ENCODE measurements around the gene PIK3CD. TPM values are rescaled to one million over a fixed set of nuclear protein-coding genes. Genes with fewer than 3 reads are reported as not detected.
A peak's percentile ranks its signal among the peaks of the same experiment; 100 is the strongest.

The PIK3CD gene
- total and polyA plus RNA-seq, 8 donors, result 2.8 to 74.1 (median 5.4) TPM

DNA sequence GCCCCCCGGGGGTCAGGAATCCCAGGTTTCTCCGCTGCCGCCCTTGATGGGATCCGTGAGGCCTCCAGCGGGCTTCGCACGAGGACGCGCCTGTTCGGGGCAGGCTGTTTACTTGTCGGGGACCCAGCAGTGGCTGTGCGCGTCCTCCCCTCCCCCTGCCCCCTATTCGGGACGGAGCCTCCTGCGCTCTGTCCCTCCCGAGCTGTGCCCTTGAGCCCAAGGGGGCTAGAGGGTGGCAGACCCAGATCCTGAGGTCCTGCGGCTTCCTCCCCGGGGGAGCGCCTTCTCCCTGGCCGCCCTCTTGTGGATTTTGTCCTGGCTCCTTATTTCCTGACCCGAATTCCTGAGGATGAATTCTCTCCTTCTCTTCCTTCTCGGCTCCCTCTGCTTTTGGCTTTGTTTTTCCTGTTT is 38.4 kb downstream of the PIK3CD start:
- H3K4me3 ChIP-seq, result peak overlapping the region; percentile 76 to 94 (median 79)
- peaks cover 0 to 10% (median 2%) of the 10 kb centered on the region in 4 donors for H3K36me3 ChIP-seq
- peaks cover 33 to 63% (median 38%) of the 10 kb centered on the region in 4 donors for H3K4me1 ChIP-seq
- intact Hi-C loops (cut with DNase I; ENCODE audit: low total_unique reads), result no loop called here
- TF ChIP-seq EP300 (IDR thresholded peaks at IDR 0.05) (no peak), POLR2AphosphoS5 (IDR thresholded peaks at IDR 0.05) (no peak), CTCF (IDR thresholded peaks at IDR 0.05) (no peak), POLR2A (IDR thresholded peaks at IDR 0.05) (no peak)
- no peaks in the 10 kb centered on the region for H3K9me3 ChIP-seq
- peak; percentile 30 to 71 for DNase-seq
- H3K27ac ChIP-seq, result peak overlapping the region in 4 of 5 donors; percentile 31 to 70 (median 62)
- 2 to 14% (median 7%) methylated on average over 22 to 23 of the region's 23 CpGs for WGBS, 5 donors
- no peaks in the 10 kb centered on the region for H3K27me3 ChIP-seq

- no peaks in the 10 kb centered on the region for H3K27me3 ChIP-seq
- no peaks in the 10 kb centered on the region for H3K9me3 ChIP-seq
- H3K27ac ChIP-seq, result peak overlapping the region in 3 of 5 donors; percentile 31 to 70 (median 66)
- H3K4me1 ChIP-seq, result peaks cover 33 to 59% (median 38%) of the 10 kb centered on the region in 4 donors
- peak overlapping the region; percentile 76 to 94 (median 79) for H3K4me3 ChIP-seq
- 67 to 73% (median 69%) methylated on average over 12 to 14 of the region's 14 CpGs for WGBS, 5 donors
- peaks cover 0 to 10% (median 2%) of the 10 kb centered on the region in 4 donors for H3K36me3 ChIP-seq
- intact Hi-C loops (cut with DNase I; ENCODE audit: low total_unique reads), result no loop called here
- no peak for TF ChIP-seq POLR2AphosphoS5 (IDR thresholded peaks at IDR 0.05)
- no peak for TF ChIP-seq POLR2A (IDR thresholded peaks at IDR 0.05)
- no peak for TF ChIP-seq EP300 (IDR thresholded peaks at IDR 0.05)
- TF ChIP-seq CTCF (IDR thresholded peaks at IDR 0.05), result no peak
- DNase-seq, result no peak
Observed at GRCh38 chr1:9690440-9691107, 39.0 kb downstream of the PIK3CD start.

- intact Hi-C loops (cut with DNase I; ENCODE audit: low total_unique reads), result no loop called here
Observed at GRCh38 chr1:9691108-9691445, 39.5 kb downstream of the PIK3CD start.

GRCh38 chr1:9691691-9692090 is 40.2 kb downstream of the PIK3CD start:
- WGBS, 5 donors, result 79 to 88% (median 87%) methylated on average over 5 of the region's 5 CpGs
- Histone ChIP-seq H3K9me3 (no peaks in the 10 kb centered on the region), H3K36me3 (peaks cover 0 to 10% (median 5%) of the 10 kb centered on the region in 4 donors), H3K4me1 (peaks cover 33 to 48% (median 37%) of the 10 kb centered on the region in 4 donors), H3K4me3 (no peak overlapping the region), H3K27me3 (no peaks in the 10 kb centered on the region), H3K27ac (no peak overlapping the region)
- DNase-seq, result no peak
- TF ChIP-seq POLR2A (IDR thresholded peaks at IDR 0.05) (no peak), EP300 (IDR thresholded peaks at IDR 0.05) (no peak), CTCF (IDR thresholded peaks at IDR 0.05) (no peak), POLR2AphosphoS5 (IDR thresholded peaks at IDR 0.05) (no peak)
- intact Hi-C loops (cut with DNase I; ENCODE audit: low total_unique reads), result no loop called here

More at GRCh38 chr1:9691108-9691445, 39.5 kb downstream of the PIK3CD start:
- no peak overlapping the region for H3K4me3 ChIP-seq
- H3K4me1 ChIP-seq, result peaks cover 33 to 54% (median 38%) of the 10 kb centered on the region in 4 donors
- H3K9me3 ChIP-seq, result no peaks in the 10 kb centered on the region
- no peak overlapping the region for H3K27ac ChIP-seq
- WGBS, 5 donors, result 76 to 82% (median 81%) methylated on average over 6 of the region's 6 CpGs
- peaks cover 0 to 10% (median 3%) of the 10 kb centered on the region in 4 donors for H3K36me3 ChIP-seq
- H3K27me3 ChIP-seq, result no peaks in the 10 kb centered on the region
- TF ChIP-seq CTCF (IDR thresholded peaks at IDR 0.05) (no peak), POLR2AphosphoS5 (IDR thresholded peaks at IDR 0.05) (no peak), POLR2A (IDR thresholded peaks at IDR 0.05) (no peak)
- DNase-seq, result no peak
